ENCODE data around the gene PIAS1. TPM values are rescaled to one million over a fixed set of nuclear protein-coding genes. Genes with fewer than 3 reads are reported as not detected.
"Not testable (repeated sequence)": the region's sequence is repeated elsewhere in the genome, so short reads cannot be mapped to it uniquely, and the experiment has no call there.

PIAS1 gene
- total RNA-seq, 1 experiment from 2014 or later, result 13.5 TPM

DNA sequence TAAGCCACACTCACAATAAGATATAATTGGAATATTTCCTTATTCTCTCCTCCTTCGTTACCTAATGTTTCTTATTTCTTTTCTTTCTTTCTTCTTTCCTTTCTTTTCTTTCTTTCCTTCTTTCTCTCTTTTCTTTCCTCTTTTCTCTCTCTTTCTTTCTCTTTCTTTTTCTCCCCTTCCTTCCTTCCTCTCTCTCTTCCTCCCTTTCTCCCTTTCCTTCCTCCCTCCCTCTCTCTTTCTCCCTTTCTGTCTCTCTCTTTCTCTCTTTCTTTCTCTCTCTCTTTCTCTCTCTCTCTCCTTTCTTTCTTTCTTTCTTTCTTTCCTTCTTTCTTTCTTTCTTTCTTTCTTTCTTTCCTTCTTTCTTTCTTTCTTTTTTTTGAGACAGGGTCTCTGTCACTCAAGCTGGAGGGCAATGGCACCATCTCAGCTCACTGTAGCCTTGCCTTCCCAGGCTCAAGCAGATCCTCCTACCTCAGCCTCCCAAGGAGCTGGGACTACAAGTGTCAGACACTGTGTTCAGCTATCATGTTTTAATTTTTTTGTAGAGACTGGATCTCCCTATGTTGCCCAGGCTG lies 19.3 kb upstream of the PIAS1 start:
- DNase-seq (ENCODE audit: low read depth), result no peak

DNA sequence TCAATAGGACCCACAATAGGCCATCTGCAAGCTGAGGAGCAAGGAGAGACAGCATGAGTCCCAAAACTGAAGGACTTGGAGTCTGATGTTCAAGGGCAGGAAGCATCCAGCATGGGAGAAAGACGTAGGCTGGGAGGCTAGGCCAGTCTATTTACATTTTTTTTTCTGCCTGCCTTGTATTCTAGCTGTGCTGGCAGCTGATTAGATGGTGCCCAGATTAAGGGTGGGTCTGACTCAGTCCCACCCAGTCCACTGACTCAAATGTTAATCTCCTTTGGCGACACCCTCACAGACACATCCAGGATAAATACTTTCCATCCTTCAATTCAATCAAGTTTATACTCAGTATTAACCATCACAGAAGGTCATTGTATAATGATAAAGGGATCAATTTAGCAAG lies 15.9 kb upstream of the PIAS1 start:
- DNase-seq (ENCODE audit: low read depth), result no peak

DNA sequence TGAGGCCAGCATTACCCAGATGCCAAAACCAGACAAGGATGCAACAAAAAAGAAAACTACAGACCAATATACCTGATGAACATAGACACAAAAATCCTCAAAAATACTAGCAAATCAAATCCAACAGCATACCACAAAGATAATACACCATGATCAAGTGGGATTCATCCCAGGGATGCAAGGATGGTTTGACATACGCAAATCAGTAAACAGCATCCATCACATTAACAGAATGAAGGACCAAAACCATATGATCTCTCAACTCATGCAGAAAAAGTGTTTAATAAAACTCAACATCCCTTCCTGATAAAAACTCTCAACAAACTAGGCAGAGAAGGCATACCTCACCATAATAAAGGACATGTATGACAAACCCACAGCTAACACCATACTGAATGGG lies 14.0 kb upstream of the PIAS1 start:
- DNase-seq (ENCODE audit: low read depth), result no peak

DNA sequence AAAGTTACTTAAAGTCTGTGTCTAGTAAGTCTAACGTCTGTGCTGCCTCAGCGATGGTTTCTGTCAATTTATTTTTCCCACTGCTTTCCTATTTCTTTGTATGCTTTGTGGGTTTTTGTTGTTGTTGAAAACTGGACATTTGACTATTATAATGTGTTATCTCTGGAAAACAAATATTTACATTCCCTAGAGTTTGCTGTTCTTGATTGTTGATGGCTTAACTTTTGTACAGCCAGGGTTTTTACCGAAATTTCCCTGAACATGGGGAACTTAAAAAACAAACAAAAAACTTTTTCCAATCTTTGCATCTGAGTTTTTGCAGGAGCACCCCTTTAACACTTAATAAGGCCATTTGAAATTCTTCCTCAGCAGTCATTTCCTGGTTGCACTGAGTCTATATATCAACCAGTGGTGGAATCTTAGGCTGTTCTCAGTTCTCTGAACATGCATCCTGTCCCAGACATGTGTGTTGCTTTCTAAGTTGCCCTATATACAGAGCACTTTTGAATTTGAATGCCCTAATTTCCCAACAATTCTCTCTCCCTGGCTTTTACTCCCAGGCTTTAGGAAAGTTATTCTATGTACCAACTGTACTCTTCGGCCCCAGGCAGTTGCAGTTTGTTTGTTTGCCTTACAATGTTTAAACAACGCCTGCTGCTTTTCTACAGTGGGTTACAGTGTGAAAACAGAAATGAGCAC lies 11.8 kb upstream of the PIAS1 start:
- no peak for DNase-seq (ENCODE audit: low read depth)

DNA sequence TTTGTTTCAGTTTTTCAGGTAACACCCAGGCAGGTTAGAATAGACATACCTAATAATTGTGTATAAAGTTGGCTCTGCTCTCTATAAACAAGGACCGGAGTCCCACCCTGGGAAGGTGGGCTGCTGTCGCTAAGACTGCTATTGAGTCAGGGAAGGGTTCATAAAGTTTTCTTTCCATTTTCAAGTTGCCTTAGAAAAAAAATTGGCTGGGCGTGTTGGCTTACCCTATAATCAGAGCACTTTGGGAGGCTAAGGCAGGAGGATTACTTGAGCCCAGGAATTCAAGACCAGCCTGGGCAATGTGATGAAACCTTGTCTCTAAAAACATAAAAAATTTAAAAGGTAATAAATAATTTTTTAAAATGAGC lies 11.3 kb upstream of the PIAS1 start:
- DNase-seq (ENCODE audit: low read depth), result no peak

DNA sequence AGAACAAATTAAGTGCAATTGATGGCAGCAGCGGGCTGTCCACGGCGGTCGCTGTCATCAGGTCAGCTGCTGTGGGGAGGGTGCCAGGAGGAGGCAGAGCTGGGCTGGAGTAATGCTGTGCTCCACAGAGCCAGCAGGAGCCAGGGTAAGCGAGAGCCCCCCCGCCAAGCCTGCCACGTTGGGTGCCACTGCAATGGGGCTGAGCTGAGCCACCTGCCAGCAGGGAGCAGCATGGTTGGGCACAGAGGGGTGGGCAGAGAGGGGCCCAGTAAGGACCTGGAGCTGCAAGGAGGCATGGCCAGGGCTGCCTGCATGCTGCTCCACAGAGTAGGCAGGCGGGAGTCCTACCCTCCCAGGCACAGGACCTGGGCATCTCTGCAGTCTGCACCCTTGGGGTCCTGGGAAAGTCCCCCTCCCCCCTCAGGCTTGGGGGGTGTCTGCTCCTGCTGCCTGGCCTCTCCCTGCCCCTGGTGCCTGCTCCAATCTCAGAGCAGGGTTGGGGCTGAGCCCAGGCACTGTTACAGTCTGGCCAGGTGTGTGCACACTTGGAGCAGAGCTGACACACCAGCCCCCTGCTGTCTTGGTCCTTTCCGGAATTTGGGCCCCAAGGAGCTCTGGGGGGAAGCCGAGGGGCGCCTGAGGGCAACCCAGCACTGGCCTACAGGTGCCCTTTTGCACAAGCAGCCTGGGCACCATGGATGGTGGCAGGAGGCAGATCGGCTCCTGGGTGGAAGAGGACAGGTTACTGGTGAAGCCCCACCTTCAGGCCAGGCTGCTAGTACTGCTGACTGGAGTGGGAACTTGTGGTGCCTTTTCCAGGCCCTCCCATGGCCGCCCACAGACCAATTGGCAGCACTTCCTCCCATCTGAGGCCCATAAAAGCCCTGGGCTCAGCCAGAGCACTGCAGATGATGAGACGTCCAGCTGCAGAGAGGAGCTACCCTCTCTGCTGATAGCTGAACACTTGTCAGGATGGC lies 8.5 kb upstream of the PIAS1 start:
- DNase-seq (ENCODE audit: low read depth), result no peak

DNA sequence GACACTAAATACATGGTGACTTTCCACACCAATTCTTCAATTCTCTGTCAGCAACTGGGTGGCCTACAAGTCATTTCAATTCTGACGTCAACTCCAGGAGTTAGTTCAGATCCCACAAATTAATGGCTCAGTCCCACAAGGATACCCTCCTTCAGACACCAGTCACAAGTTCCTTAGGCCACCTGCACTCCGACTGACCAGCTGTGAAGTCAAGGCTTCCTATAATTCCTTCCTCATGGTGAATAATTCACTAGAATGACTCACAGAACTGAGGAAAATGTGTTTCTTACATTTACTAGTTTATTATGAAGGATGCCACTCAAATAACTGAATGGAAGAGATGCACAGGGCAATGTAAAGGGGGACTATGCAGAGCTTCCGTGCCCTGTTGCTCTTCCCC lies 6.3 kb upstream of the PIAS1 start:
- no peak for DNase-seq (ENCODE audit: low read depth)

DNA sequence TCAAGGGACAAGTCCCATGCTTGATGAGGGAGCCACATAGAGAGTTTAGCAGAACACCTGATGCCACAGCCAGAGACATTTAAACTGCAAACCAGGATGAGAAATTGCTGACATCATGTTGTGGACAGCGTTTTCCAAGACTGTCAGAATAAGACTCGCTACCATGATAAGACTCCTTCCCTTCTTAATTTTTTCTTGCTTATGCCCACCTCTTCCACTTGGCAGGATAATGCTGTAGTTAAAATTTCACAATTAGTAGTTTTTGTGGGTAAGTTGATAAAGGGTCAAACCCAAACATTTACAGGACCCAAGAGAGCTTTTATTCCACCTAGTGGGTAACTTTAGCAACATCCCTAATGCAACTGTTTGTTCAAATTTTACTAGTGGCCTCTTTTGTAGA lies 3.0 kb upstream of the PIAS1 start:
- DNase-seq (ENCODE audit: low read depth), result no peak

DNA sequence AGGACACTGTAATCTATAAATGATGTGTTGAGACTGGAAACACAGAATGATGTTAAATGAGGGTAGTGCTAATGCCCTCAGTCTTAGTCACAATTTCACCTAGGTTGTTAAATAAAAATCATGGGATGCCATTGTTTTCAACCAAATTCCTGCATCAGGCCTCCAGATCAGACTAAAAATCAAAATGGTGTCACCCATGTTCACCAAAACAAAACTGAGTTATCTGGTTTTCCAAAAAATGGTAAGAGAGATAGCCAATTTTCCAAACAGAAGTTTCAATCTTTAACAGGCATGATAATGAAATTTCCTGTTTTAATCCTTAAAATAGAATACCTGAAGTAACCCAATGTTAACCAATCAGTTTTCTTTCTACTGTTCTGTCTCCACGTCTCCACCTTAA lies 2.2 kb upstream of the PIAS1 start:
- no peak for DNase-seq (ENCODE audit: low read depth)

DNA sequence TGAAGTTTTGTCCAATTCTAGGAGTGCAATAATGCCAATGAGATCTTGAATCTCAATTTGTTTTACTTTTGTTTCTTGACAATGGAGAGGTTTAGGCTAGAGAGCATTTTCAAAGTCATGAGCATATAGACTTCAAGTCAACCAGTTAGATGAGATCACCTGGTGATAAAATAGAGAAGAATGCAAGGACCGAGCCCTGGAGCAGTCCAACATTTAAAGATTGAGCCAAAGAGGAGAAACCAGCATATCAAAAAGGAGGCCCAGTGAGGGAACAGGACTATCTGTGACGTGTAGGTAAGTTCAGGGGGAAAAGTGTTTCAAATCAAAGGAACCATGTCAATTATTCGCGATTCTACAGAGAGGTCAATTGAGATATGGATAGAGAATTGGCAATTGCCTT lies 1.7 kb upstream of the PIAS1 start:
- DNase-seq (ENCODE audit: low read depth), result no peak

DNA sequence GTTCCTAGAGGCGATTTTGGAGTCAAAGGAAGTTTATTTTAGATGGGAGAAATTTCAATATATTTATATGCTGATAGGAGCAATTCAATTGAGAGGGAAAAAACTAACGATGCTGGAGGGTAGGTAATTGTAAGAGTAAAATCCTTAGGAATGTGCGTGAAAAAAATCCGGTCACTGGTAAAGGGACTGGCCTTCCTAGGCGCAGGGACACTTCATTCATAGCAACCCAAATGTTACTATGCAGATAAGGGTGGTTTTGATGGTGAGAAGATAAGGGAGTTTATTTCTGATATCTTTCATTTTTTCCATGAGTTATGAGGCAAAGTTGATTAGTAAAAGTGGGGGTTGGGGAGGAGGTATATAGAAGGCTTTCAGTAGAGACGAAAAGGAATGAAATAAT lies 1.1 kb upstream of the PIAS1 start:
- DNase-seq (ENCODE audit: low read depth), result no peak

DNA sequence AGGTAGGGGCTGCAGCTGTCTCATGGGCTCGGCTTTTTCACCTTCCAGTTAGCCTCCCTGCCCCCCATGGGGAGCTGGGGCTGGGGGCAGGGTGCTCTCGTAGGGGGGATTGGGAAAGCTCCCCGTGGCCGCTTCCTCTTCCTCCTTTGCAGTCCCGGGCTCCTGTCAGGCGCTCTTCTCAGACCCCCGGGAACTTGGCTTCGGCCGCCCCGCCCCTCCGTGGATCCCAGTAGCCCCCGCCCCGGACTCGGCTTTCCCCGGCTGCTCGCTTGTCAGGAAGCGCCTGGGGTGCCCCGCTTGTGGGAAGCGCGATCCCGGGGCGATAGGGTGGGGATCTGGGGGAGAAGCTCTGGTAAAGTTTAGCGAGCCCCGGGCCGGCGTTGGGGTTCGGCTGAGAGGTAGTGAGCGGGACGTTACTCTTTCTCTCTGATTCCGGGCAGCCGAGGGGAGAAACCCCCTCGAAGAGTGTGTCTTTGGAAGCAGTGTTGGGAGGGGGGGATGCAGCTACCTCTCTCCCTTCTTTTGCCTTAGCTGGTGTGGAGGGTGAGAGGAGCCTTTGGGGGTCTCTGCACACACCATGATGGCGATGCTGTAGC lies 611 bp downstream of the PIAS1 start:
- peak; percentile 40 for DNase-seq (ENCODE audit: low read depth)

DNA sequence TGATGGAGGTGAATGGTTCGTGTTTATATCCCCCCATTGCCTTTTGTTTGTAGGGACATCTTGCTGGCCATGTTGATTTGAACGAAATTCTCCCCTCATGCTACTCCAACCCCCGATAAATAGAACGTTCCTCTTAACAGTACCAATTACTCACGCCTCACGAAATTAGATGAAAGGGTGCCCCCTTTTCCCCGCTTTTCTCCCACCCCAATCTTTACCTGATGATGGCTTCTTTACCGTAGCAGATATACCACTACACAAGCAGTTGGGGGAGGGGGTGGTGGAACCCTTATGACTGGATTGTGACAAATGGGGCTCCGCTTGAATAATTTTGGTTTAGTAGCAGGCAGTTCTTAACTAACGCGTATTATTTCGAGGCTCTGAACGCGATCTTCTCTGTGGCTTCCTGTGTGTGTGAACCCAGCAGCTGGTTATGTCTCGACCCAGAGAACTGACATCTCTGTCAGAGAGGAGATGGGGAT lies 1.1 kb downstream of the PIAS1 start:
- peak; percentile 78 for DNase-seq (ENCODE audit: low read depth)

DNA sequence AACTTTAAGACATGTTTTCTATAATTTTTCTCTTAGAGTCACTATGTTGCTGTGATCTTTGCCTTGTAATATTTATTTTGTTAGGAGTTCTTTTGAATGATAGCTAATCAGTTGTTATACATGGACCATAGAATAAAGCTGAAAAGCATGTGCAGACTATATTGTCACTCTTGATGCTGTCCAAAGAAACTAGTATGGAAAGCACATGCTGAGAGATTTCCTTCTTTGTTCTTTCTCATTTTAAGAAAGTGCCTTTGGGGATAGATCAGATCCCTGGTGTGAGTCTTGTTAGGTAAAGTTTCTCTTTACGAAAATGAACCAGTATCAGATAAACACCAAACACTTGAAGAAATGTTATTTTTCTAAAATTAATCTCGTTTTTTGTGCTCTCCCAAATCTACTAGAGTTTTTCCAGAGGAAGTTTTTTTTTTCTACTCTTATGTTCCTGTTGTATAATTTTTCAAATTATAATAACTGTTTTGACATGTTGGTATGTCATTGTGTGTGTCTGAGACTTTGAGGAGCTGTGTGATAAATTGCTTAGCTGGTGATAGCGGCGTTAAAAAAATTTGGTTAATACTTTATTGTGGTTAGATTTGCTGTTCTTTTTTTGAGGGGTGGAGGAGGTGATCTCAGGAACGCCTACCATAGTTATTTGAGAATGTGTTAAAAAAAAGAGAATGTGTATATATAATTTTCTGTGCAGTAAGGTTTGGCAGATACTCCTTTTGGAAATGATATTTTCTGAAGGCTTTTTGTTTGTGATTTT lies 2.2 kb downstream of the PIAS1 start:
- DNase-seq (ENCODE audit: low read depth), result no peak

DNA sequence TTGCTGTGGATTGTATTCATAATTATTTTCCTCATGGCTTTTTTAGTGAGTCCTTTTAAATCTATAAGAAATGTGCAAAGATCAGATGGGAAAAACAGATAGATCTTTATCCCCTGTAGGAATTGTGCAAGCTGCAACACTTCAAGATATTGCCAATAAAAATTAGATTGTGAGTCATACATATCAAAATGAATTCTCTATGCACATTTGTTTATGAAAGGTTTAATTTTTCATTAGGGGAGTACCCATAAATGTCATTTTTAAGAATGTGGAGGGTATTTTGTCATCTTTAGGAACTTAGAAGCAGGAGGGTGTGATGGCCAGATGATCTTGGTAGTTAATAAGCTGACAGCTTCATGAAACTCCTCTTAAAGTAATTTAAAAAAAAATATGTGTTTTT lies 2.9 kb downstream of the PIAS1 start:
- DNase-seq (ENCODE audit: low read depth), result no peak

DNA sequence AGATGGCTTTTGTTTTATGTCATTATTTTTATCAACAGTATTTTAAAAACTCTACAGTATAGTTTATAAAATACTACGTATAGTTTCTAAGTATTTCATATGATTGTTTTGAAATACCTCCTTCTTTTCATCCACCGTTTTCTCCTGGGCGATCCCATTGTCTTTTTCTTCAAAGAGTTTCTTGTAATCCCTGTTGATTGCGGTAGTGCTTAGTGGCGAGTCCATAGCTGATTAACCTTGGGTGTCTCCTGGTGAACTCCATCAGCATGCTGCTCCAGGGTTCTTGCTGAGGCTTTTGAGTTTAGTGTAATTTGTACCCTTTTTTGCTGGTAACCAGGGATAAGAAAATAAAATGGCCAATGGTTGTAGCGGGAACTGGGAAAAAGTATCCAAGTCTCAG lies 3.6 kb downstream of the PIAS1 start:
- DNase-seq (ENCODE audit: low read depth), result no peak

DNA sequence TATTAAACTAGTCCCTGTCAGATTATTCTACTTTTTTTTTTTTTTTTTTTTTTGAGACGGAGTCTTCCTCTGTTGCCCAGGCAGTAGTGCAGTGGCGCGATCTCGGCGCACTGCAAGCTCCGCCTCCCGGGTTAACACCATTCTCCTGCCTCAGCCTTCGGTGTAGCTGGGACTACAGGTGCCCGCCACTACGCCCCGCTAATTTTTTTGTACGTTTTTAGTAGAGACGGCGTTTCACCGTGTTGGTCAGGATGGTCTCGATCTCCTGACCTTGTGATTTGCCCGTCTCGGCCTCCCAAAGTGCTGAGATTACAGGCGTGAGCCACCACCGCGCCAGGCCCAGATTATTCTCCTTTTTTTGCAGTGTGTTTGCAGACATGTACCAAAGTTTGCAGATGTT lies 4.9 kb downstream of the PIAS1 start:
- DNase-seq (ENCODE audit: low read depth), result not testable (repeated sequence)

DNA sequence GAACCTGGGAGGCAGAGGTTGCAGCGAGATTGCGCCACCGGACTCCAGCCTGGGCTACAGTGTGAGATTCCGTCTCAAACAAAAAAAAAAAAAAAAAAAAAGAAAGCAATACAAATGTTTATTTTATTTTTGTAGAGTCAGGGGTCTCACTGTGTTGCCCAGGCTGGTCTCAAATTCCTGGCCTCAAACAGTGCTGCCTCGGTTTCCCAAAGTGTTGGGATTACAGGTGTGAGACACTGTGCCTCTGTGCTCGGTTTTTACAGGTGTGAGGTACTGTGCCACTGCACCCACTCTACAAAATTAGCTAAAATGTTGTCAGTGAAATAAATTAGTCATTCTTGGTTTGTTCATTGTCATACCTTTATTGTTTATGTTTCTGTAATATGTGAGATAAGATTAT lies 5.5 kb downstream of the PIAS1 start:
- no peak for DNase-seq (ENCODE audit: low read depth)

DNA sequence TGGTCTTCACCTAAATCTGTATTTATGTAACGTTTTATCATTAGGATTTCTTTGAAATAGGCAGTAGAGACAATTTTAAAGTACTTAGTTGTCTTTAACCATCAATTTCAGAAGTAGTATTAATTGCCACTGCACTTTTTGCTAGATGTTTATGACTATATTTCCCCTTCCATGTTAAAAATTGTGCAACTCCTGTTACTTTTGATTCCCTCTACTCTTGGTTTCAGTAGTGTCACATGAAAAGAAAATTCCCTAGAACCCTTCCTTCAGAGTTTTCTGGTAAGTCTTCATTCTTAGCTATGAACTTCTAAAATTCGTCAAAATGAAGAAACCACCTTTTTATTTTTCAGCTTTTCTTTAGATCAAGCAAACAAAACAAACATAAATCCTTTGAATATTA lies 7.1 kb downstream of the PIAS1 start:
- DNase-seq (ENCODE audit: low read depth), result no peak

DNA sequence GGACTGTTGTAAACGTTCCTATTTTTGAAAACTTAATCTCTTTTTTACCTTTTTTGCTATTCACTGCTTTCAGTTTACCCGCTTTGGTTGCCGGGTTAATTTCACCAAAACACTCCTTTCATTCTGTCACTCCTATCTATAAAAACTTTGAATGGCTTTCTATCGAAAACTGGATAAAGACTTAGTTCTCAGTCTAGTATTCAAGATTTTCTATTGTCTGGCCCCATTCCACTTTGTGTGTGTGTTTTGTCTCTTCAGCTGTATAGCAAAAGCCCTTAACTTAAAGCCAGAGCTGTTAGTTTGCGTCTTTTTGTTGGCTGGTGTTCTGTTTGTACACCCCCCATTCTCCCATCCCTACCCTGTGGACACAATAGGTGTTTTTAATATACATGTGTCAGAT lies 7.5 kb downstream of the PIAS1 start:
- no peak for DNase-seq (ENCODE audit: low read depth)

DNA sequence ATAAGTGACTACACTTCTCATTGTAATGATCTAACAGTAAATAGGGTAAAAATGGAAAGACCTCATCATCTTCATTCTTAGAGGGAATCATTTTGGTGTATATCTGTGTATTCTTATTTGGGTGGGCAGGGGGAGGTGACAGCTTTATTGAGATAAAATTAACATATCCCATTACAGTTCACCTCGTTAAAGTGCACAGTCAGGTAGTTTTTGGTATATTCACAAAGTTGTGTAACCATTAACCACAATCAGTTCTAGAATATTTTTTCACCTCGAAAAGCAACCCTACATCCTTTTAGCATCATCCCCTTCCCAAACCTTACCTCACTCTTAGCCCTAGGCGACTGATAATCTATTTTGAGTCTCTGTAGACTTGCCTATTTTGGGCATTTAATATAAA lies 8.1 kb downstream of the PIAS1 start:
- DNase-seq (ENCODE audit: low read depth), result no peak
